OCI-LY3 (cell line): ENCODE data around the gene NR5A2.

Source experiments
- CTCF ChIP-seq: fragments of 200-600, 300-600 bp; sonication (generic); IDR thresholded peaks from 2 replicates; pipeline ENCODE4 v1.5.1; 2014; ENCODE audit warnings: antibody characterized with exemption, low read length, low read depth
- EZH2phosphoT487 ChIP-seq: fragments of 200-600 bp; shearing (Covaris generic); IDR thresholded peaks from 2 replicates; pipeline ENCODE4 v1.6.1; 2018; ENCODE audit warnings: antibody characterized with exemption, mixed run types, low read depth

- TF ChIP-seq CTCF: no peak
- TF ChIP-seq EZH2phosphoT487: no peak
Measured at GRCh38 chr1:200022239-200022804, 5.2 kb upstream of the NR5A2 start.
